Fibroblast of upper back skin (primary cell): ENCODE results near the gene NHERF2.

Experiments
- DNase-seq: peaks from one replicate; pipeline ENCODE4 v3.0.0-alpha.2; 2013

The NHERF2 gene

DNA sequence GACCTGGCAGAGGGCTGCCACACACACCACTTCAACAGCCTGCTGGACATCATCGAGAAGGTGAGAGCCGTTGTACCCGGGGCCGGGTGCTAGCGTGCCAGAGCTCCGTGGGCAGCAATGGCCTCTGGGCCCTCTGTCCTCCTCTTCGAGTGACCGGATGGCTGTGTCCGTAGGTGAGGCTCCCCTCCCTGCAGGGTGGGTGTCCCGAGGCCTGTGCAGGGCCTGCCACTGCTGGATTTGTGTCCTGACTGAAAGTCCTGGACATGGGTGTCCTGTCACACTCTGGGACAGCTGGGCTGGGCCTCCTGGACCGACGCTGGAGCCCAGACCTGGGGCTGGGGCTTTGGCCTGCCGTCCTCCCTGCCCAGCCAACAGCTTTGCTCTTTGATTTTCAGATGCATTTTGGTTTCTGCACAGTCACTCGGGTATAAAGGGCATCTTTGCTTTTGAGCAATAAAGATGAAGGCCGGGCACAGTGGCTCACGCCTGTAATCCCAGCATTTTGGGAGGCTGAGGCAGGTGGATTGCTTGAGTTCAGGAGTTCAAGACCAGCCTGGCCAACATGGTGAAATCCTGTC lies 37.8 kb downstream of the NHERF2 start:
- no peak for DNase-seq

DNA sequence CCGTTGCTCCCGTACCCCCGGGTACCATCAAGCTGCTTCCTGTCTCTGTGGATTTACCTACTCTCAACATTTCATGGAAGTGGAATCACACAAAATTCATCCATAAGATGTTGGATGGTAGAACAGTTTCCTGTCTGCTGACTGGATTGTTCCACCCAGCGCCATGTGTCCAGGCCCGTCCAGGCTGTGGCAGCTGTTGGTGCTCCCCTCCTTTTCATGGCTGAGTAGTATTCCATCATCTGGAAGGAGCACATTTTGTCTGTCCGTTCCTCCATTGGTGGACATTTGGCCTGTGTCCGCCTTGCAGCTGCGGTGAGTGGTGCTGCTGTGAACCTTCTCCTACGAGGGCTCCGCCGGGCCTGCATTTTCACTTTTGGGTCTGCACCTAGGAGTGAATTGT lies 39.4 kb downstream of the NHERF2 start:
- DNase-seq, result no peak

- no peak for DNase-seq
These were observed 44.1 kb downstream of the NHERF2 start for GRCh38 chr16:2070576-2071453.

DNA sequence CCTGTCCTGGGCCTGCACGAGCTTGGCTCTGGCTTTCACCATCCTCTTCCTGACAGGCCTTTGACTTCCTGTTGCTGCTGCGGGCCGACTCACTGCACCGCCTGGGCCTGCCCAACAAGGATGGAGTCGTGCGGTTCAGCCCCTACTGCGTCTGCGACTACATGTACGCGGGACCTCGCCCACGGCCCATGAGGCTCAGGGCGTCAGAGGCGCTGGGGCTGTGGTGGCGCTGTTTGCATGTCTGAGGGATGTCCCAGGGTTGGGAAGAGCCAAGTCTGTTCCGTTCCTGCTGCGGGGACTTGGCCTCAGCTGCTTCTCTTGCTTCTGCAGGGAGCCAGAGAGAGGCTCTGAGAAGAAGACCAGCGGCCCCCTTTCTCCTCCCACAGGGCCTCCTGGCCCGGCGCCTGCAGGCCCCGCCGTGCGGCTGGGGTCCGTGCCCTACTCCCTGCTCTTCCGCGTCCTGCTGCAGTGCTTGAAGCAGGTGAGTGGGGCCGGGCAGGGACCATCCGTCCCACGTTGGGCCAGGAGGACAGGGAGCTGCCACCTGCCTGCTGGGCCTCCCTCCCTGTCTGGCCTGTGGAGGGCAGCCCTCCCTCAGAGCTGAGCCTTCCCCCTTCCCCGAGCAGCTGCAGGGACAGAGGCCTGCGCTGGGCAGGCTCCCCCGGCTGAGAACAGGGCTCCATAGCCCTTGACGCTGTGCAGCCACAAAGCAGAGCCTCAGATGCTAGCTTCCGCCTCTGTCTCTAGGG lies 44.9 kb downstream of the NHERF2 start:
- DNase-seq, result no peak

DNA sequence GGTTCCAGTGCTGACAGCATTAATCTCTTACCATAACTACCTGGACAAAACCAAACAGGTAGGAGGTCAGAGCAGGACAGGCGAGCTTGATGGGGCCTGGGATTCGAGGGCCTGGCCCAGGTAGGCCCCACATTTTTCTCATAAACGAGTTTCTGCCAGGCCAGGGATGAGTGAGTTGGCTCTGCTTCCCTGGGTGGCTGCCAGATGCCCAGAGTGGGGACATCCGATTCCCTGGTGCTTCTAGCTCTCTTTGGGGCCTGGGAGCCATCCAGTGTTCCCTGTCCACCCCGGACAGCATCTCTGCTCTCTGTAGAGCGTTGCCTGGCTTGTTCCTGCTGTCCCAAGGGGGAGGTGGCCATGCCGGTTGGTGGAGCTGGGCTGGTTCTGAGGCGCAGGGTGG lies 46.2 kb downstream of the NHERF2 start:
- DNase-seq, result no peak

GRCh38 chr16:2074071-2074470 lies 47.4 kb downstream of the NHERF2 start:
- no peak for DNase-seq

- DNase-seq, result no peak
These were observed 48.9 kb downstream of the NHERF2 start for GRCh38 chr16:2075631-2076030.

- DNase-seq, result no peak
These were observed 49.6 kb downstream of the NHERF2 start for GRCh38 chr16:2076072-2076865.

DNA sequence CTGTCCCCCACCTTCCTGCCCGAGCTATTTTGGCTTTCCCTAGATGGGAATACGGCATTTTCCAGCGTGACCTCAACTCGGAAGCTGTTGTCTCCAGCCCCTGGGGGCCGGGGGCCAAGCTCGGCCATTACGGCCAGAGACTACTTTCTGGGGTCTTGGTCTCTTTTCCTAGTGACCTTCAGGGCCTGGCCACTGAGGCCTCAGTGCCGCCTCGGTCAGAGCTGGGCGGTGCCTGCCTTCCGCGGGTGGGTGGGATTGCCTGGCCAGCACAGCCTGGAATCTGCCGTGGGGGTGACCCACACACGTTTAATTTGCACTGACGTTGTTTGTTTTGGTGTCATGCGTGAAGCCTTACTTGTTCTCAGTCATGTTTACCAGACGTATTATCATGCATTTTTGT lies 50.3 kb downstream of the NHERF2 start:
- no peak for DNase-seq

DNA sequence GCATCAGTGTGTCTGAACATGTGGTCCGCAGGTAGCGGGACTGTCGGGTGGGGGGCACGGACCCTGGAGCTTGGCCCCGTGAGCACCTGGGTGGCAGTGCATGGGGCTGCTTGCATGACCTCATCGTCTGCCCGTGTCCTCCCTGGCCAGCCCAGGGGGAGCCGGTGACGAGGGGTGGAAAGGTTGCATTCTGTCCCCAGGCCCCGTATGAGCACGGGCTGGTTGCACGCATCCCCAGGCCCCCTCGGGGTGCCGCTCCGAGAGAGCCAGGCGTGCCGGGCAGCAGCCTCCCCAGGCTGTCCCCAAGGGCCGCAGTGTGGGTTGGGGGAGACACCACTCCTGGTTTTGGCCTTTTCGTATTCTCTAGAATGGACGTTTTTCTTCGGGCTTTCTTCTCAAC lies 51.0 kb downstream of the NHERF2 start:
- DNase-seq, result no peak

- DNase-seq, result no peak
These were observed 51.4 kb downstream of the NHERF2 start for GRCh38 chr16:2078096-2078495.

- DNase-seq, result no peak
These were observed 52.0 kb downstream of the NHERF2 start for GRCh38 chr16:2078691-2079090.

DNA sequence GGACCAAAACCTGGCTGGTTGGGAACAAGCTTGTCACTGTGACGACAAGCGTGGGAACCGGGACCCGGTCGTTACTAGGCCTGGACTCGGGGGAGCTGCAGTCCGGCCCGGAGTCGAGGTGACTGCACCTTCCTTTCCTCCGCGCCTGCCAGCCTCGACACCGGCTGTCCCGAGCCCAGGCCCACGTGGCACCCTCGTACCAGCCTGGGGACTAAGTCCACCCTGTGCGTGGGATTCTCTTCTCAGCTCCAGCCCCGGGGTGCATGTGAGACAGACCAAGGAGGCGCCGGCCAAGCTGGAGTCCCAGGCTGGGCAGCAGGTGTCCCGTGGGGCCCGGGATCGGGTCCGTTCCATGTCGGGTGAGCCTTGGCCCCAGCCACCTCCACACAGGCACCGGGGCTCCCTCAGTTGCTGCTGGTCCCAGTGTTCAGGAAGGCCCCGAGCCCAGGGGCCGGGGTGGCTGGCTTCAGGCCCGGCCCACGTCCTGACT lies 52.7 kb downstream of the NHERF2 start:
- no peak for DNase-seq

GRCh38 chr16:2079991-2080390 lies 53.3 kb downstream of the NHERF2 start:
- DNase-seq, result no peak

DNA sequence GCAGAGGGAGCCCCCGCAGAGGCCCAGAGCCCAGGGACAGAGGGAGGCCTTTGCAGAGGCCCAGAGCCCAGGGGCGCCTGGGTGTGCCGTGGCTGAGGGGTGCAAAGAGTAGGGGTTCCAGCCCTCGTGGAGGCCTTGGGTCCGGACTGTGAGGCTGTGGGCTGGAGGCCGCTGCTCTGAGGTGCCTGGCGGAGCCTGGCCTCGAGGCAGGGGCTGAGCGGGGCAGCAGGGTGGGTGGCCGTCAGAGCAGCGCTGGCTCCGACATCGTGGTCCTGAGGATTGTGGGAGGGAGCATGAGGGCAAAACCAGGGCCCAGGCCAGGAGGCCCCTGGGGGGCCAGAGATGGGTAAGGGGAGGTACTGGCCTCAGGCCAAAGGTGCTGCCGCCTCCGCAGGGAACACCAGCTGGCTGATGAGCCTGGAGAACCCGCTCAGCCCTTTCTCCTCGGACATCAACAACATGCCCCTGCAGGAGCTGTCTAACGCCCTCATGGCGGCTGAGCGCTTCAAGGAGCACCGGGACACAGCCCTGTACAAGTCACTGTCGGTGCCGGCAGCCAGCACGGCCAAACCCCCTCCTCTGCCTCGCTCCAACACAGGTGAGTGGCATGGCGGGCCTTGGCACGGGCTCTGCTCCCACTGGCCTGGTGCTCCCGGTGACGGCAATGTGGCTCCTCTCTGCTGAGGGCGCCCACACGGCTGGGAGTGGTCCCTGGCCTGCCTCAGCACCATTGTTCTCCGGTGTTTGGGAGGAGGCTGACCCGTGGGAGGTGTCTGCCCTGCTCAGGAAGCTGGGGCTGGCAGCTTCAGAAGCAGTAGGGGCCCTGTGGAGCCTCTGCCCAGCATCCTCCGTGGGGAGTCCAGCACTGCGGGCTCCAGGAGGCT lies 54.7 kb downstream of the NHERF2 start:
- DNase-seq, result no peak

DNA sequence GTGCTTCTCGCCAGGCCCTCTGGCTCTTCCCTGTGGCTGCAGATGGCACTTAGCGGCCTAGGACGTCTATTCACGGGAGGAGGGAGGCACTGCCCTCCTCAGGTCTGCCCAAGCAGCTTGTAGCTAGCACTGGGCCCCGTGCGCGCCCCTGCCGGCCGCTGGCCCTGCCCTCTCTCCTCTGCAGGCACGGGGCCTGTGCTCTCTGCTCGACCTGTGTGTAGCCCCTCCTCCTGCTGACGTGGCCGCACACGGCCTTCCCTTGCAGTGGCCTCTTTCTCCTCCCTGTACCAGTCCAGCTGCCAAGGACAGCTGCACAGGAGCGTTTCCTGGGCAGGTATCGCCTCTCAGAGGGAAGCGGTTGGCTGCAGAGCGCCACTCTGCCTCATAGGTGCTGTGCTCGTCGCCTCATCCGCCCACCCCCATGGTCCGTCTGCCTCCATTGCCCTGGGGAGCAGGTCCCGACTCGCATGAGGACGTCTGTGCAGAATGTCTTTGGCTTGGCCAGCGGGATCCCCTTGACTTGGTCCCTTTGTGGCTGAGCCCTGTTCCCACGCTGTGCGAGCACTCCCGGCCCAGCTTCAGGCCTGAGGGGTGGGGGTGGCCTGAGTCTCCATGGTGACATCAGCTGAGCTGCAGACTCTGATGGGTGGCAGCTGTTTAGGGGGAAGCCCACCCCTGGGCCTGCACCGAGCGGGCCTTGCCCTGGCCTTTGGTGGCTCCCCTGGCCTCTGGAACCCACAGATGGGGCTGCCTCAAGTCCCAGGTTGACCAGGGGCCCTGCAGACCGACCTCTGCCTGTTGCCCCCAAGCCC lies 55.7 kb downstream of the NHERF2 start:
- no peak for DNase-seq

GRCh38 chr16:2082983-2083364 lies 56.3 kb downstream of the NHERF2 start:
- DNase-seq, result no peak

- DNase-seq, result no peak
These were observed 56.7 kb downstream of the NHERF2 start for GRCh38 chr16:2083409-2083808.

GRCh38 chr16:2083876-2084780 lies 57.4 kb downstream of the NHERF2 start:
- DNase-seq, result no peak
